Measurements from ENCODE around the gene SLC25A42. TPM values are rescaled to one million over a fixed set of nuclear protein-coding genes. Genes with fewer than 3 reads are reported as not detected.
"Not testable (repeated sequence)": the region's sequence is repeated elsewhere in the genome, so short reads cannot be mapped to it uniquely, and the experiment has no call there.

Gene SLC25A42
- total and polyA plus RNA-seq, 5 donors, result 13.4 to 18.7 (median 13.8) TPM

- no peak overlapping the region for H3K4me3 ChIP-seq (ENCODE audit: low read length)
- DNase-seq (no peak), ATAC-seq (no peak)
- intact Hi-C loops (cut with DNase I), result no loop called here
- no peaks in the 10 kb centered on the region for H3K4me1 ChIP-seq (ENCODE audit: control insufficient read depth, insufficient read depth, low read length)
- WGBS, result 95% methylated on average over 1 of the region's 1 CpG
- H3K27ac ChIP-seq (ENCODE audit: low read length), result no peak overlapping the region
- H3K9me3 ChIP-seq (ENCODE audit: control insufficient read depth, low read length), result no peaks in the 10 kb centered on the region
- H3K27me3 ChIP-seq (ENCODE audit: control insufficient read depth, insufficient read depth), result no peaks in the 10 kb centered on the region
Measured at GRCh38 chr19:19122902-19123301, 59.1 kb downstream of the SLC25A42 start.

- Histone ChIP-seq H3K27me3 (ENCODE audit: control insufficient read depth, insufficient read depth) (no peaks in the 10 kb centered on the region), H3K4me3 (ENCODE audit: low read length) (no peak overlapping the region), H3K27ac (ENCODE audit: low read length) (no peak overlapping the region), H3K4me1 (ENCODE audit: control insufficient read depth, insufficient read depth, low read length) (no peaks in the 10 kb centered on the region), H3K9me3 (ENCODE audit: control insufficient read depth, low read length) (no peaks in the 10 kb centered on the region)
- no peak for DNase-seq
- intact Hi-C loops (cut with DNase I), result no loop called here
- ATAC-seq, result no peak
Measured at GRCh38 chr19:19123386-19123785, 59.6 kb downstream of the SLC25A42 start.

DNA sequence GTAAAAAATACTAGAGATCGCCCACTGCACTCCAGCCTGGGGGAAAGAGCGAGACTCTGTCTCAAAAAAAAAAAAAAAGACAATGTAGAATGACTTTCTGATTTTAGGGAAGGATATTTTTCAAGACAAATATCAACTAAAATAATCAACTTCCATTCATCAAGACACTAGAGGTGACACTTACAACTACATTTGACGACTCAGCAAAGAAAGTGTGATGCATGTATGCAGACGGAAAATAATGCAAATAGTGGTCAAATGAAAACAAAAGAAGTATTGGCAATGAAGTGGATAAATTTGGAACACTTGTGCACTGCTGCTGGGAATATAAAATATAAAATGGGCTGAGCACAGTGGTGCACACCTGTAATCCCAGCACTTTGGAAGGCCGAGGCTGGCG, 62.3 kb downstream of the SLC25A42 start:
- 97% methylated on average over 6 of the region's 6 CpGs for WGBS
- ATAC-seq, result no peak
- H3K4me1 ChIP-seq (ENCODE audit: control insufficient read depth, insufficient read depth, low read length), result no peaks in the 10 kb centered on the region
- intact Hi-C loops (cut with DNase I), result no loop called here
- no peaks in the 10 kb centered on the region for H3K9me3 ChIP-seq (ENCODE audit: control insufficient read depth, low read length)
- no peak overlapping the region for H3K27ac ChIP-seq (ENCODE audit: low read length)
- no peaks in the 10 kb centered on the region for H3K27me3 ChIP-seq (ENCODE audit: control insufficient read depth, insufficient read depth)
- no peak for DNase-seq
- H3K4me3 ChIP-seq (ENCODE audit: low read length), result no peak overlapping the region

DNA sequence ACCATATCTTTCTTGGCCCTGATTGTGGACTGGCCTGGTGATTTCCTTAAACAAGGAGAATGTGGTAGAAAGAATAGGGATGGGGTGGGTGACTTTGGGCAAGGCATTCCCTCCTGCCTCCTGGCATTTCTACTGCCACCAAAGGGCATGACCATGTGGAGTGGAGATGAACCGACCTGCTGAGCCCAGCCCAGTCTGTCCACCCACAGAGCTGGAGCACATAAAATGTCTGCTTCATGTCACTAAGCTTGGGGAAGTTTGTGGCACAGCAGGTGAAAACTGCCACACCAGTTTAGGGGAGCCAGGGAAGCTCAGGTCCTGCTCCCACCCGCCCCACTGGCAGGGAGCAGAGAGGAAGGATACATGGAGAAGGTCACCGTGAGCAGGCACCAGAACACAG, 68.2 kb downstream of the SLC25A42 start:
- H3K4me3 ChIP-seq (ENCODE audit: low read length), result no peak overlapping the region
- H3K4me1 ChIP-seq (ENCODE audit: control insufficient read depth, insufficient read depth, low read length), result no peaks in the 10 kb centered on the region
- no peak overlapping the region for H3K27ac ChIP-seq (ENCODE audit: low read length)
- intact Hi-C loops (cut with DNase I), result loop anchor here in 1 of 4 donors (10.0 kb wide), 1 partner anchor 67 kb away; the partner anchor contains the start of gene SLC25A42
- H3K9me3 ChIP-seq (ENCODE audit: control insufficient read depth, low read length), result no peaks in the 10 kb centered on the region
- H3K27me3 ChIP-seq (ENCODE audit: control insufficient read depth, insufficient read depth), result no peaks in the 10 kb centered on the region
- WGBS, result 97% methylated on average over 3 of the region's 3 CpGs
- no peak for ATAC-seq
- DNase-seq, result no peak

DNA sequence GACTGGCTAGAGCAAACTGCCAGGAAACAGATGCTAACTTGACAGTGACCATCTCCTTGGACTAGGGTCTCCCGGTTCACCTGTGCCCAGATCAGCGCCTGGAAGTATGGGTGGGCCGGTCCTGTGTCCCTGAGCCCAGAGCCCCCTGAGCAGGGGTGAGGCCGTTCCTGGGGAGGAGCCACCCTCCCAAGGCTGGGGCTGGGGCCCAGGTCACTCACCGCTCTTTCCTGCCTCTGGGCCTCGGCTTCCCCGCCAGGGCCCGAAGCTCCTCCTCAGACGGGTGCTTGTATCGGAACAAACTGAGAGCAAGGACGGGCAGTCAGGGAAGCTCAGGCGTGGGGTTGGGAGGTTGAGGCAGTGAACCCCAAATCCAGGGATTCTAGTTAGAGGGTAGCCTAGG, 69.1 kb downstream of the SLC25A42 start:
- intact Hi-C loops (cut with DNase I), result loop anchor here in 1 of 4 donors (10.0 kb wide), 1 partner anchor 68 kb away; the partner anchor contains the start of gene SLC25A42
- Histone ChIP-seq H3K4me3 (ENCODE audit: low read length) (no peak overlapping the region), H3K9me3 (ENCODE audit: control insufficient read depth, low read length) (no peaks in the 10 kb centered on the region), H3K27ac (ENCODE audit: low read length) (no peak overlapping the region), H3K27me3 (ENCODE audit: control insufficient read depth, insufficient read depth) (no peaks in the 10 kb centered on the region), H3K4me1 (ENCODE audit: control insufficient read depth, insufficient read depth, low read length) (no peaks in the 10 kb centered on the region)
- ATAC-seq (no peak), DNase-seq (peak in 1 of 3 donors; percentile 42)
- WGBS, result 97% methylated on average over 12 of the region's 12 CpGs

GRCh38 chr19:19133985-19134384, 70.2 kb downstream of the SLC25A42 start:
- intact Hi-C loops (cut with DNase I), result loop anchor here in 1 of 4 donors (10.0 kb wide), 1 partner anchor 69 kb away; the partner anchor contains the start of gene SLC25A42
- H3K27ac ChIP-seq (ENCODE audit: low read length), result no peak overlapping the region
- WGBS, result 92% methylated on average over 6 of the region's 6 CpGs
- no peaks in the 10 kb centered on the region for H3K9me3 ChIP-seq (ENCODE audit: control insufficient read depth, low read length)
- H3K4me1 ChIP-seq (ENCODE audit: control insufficient read depth, insufficient read depth, low read length), result no peaks in the 10 kb centered on the region
- H3K27me3 ChIP-seq (ENCODE audit: control insufficient read depth, insufficient read depth), result no peaks in the 10 kb centered on the region
- H3K4me3 ChIP-seq (ENCODE audit: low read length), result no peak overlapping the region
- DNase-seq, result peak in 1 of 3 donors; percentile 2
- ATAC-seq, result no peak

DNA sequence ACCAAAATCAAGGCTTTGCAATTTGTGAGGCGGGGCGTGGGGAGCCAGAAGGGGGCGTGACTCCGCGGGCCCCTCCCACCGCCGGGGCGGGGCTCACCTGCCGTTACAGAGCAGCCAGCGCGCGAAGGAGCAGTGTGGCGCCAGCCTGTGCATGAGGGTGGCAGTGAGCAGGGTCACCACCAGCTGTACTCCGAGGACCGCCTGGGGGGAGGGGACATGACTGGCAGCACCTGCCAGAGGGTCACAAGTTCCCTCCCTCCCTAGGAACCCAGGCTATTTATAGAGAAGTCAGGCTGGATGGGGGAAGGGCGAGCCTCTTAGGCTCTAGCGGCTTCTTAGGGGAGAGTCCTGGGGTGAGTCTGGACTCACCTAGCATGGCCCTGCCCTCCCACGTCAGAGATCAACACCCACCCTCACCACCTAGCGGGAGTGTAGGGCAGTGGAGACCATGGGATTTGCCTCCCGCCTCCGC, 70.9 kb downstream of the SLC25A42 start:
- Histone ChIP-seq H3K4me1 (ENCODE audit: control insufficient read depth, insufficient read depth, low read length) (no peaks in the 10 kb centered on the region), H3K4me3 (ENCODE audit: low read length) (no peak overlapping the region), H3K9me3 (ENCODE audit: control insufficient read depth, low read length) (no peaks in the 10 kb centered on the region), H3K27ac (ENCODE audit: low read length) (no peak overlapping the region), H3K27me3 (ENCODE audit: control insufficient read depth, insufficient read depth) (no peaks in the 10 kb centered on the region)
- ATAC-seq, result peak; percentile 45 to 65
- peak; percentile 54 to 90 (median 87) for DNase-seq
- intact Hi-C loops (cut with DNase I), result loop anchor here in 3 of 4 donors (5.0 to 10.0 kb wide), 3 partner anchors 70 to 77 kb away; partner anchors contain the start of gene SLC25A42 (in 2 of the 3)
- WGBS, result 25% methylated on average over 21 of the region's 21 CpGs

DNA sequence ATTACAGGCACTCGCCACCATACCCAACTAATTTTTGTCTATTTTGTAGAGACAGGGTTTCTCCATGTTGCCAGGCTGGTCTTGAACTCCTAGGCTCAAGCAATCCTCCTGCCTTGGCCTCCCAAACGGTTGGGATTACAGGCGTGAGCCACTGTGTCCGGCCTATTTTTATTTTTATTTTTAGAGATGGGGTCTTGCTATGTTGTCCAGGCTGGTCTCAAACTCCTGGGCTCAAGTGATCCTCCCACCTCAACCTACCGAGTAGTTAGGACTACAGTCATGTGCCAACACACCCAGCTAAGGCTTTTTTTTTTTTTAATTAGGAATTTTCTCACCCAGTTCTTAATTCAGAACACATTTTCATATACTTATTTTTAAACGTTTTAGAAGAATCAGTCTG, 71.9 kb downstream of the SLC25A42 start:
- H3K4me3 ChIP-seq (ENCODE audit: low read length); H3K4me1 ChIP-seq (ENCODE audit: control insufficient read depth, insufficient read depth, low read length); ATAC-seq; H3K27me3 ChIP-seq (ENCODE audit: control insufficient read depth, insufficient read depth); H3K9me3 ChIP-seq (ENCODE audit: control insufficient read depth, low read length); H3K27ac ChIP-seq (ENCODE audit: low read length): not testable (repeated sequence)
- intact Hi-C loops (cut with DNase I), result loop anchor here in 3 of 4 donors (5.0 to 10.0 kb wide), 3 partner anchors 71 to 78 kb away; partner anchors contain the start of gene SLC25A42 (in 2 of the 3)
- DNase-seq, result peak in 1 of 3 donors; percentile 7
- 84% methylated on average over 6 of the region's 6 CpGs for WGBS

DNA sequence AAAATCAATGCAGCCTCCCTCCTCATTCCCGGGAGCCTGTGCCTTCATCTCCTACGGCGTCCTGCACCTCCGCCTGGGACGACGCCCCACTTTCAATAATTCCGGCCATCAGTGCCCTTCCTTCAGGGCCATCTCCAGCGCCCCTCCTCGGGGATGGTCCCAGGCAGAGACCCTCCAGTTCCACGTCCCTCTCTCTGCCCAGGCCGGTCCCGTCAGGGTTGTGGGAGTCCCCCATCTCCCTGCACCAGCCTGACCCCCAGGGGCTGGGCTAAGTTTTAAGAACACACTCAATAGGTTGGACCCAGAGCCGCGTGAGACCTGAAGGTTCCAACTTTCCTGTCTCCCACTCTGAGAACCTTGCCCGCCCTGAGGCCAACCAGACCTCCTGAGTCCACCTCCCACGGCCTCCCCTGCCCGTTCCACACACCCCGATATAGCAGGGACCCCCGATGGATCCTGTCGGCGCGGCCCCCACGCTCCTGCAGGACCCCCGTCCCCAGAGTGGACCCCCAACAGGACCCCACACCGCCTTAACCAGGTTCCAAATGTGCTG, 73.8 kb downstream of the SLC25A42 start:
- Histone ChIP-seq H3K9me3 (ENCODE audit: control insufficient read depth, low read length) (no peaks in the 10 kb centered on the region), H3K27me3 (ENCODE audit: control insufficient read depth, insufficient read depth) (no peaks in the 10 kb centered on the region), H3K4me3 (ENCODE audit: low read length) (peak overlapping the region; percentile 86), H3K4me1 (ENCODE audit: control insufficient read depth, insufficient read depth, low read length) (no peaks in the 10 kb centered on the region), H3K27ac (ENCODE audit: low read length) (peak overlapping the region; percentile 33)
- DNase-seq, result peak in 1 of 3 donors; percentile 61
- intact Hi-C loops (cut with DNase I), result loop anchor here in 3 of 4 donors (5.0 to 10.0 kb wide), 3 partner anchors 73 to 80 kb away; partner anchors contain the start of gene SLC25A42 (in 2 of the 3)
- peak; percentile 13 to 41 for ATAC-seq
- WGBS, result 13% methylated on average over 25 of the region's 25 CpGs

- Histone ChIP-seq H3K27ac (ENCODE audit: low read length) (peak within 1 kb of the TSS; percentile 33), H3K4me3 (ENCODE audit: low read length) (peak within 1 kb of the TSS; percentile 86), H3K27me3 (ENCODE audit: control insufficient read depth, insufficient read depth) (no peaks in the 10 kb centered on the region), H3K4me1 (ENCODE audit: control insufficient read depth, insufficient read depth, low read length) (no peaks in the 10 kb centered on the region), H3K9me3 (ENCODE audit: control insufficient read depth, low read length) (no peaks in the 10 kb centered on the region)
- DNase-seq (peak; percentile 97 to 99 (median 98)), ATAC-seq (peak; percentile 98)
- WGBS, result 2% methylated on average over 42 of the region's 42 CpGs
- intact Hi-C loops (cut with DNase I), result loop anchor here in 3 of 4 donors (5.0 to 10.0 kb wide), 3 partner anchors 74 to 81 kb away; partner anchors contain the start of gene SLC25A42 (in 2 of the 3)
Measured at GRCh38 chr19:19138109-19138981, 74.6 kb downstream of the SLC25A42 start, which contains the start of gene TMEM161A. Gene TMEM161A, minus strand, starts transcription at chr19:19138478. Its CDS starts 50 bp downstream, at chr19:19138428.

GRCh38 chr19:19139876-19140229, 76.1 kb downstream of the SLC25A42 start:
- no peak for DNase-seq
- intact Hi-C loops (cut with DNase I), result loop anchor here (5.0 to 10.0 kb wide), 4 partner anchors 75 to 205 kb away; partner anchors contain the start of gene SLC25A42 (in 2 of the 4)
- H3K27ac ChIP-seq (ENCODE audit: low read length), result no peak overlapping the region
- no peak for ATAC-seq
- 44% methylated on average over 5 of the region's 5 CpGs for WGBS
- no peaks in the 10 kb centered on the region for H3K4me1 ChIP-seq (ENCODE audit: control insufficient read depth, insufficient read depth, low read length)
- H3K9me3 ChIP-seq (ENCODE audit: control insufficient read depth, low read length), result no peaks in the 10 kb centered on the region
- no peak overlapping the region for H3K4me3 ChIP-seq (ENCODE audit: low read length)
- no peaks in the 10 kb centered on the region for H3K27me3 ChIP-seq (ENCODE audit: control insufficient read depth, insufficient read depth)

Measured in right cardiac atrium (tissue), 5 donors.